DOHH2 (cell line): ENCODE measurements around the gene STPG1.

ENCODE experiments used
- CTCF ChIP-seq: fragments of 200-600 bp; sonication (generic); IDR thresholded peaks from one replicate; pipeline ENCODE4 v1.5.1; 2014; ENCODE audit warnings: antibody characterized with exemption, mild to moderate bottlenecking, low read depth, low read length; ENCODE audit not compliant: poor library complexity, severe bottlenecking
- EZH2phosphoT487 ChIP-seq: fragments of 200-600 bp; sonication (generic); IDR thresholded peaks from 2 replicates; pipeline ENCODE4 v1.6.1; 2017; ENCODE audit warnings: borderline replicate concordance, mild to moderate bottlenecking, antibody characterized with exemption, low read length, moderate library complexity, mixed read lengths

DNA sequence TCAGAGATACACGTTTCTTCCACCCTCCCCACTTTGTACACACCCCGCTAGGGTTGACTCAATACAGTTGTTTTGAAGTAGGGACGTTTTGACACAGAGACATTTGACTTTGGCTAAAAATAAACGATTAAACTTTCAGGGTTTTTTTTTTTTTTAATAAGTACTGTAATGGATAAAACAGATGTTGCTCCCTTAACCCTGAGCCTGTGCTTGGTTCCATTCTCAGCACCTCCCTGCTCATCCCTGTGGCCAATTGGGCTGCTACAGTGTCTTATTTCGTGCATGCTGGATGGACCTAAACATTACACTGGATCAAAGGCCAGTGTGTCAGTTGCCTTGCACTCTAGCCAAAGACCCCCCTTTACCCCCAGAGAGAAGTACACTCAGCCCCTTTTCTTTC, 77.5 kb downstream of the STPG1 start:
- no peak for TF ChIP-seq CTCF
- TF ChIP-seq EZH2phosphoT487, result no peak
